GM18499 (cell line): ENCODE results near the gene NPR1.

ENCODE experiments used
- ATAC-seq: cut with Tn5 transposase; IDR thresholded peaks from one replicate; pipeline ENCODE4 v1.9.1; 2021; ENCODE audit warnings: moderate number of reproducible peaks; ENCODE audit not compliant: insufficient read depth, unreplicated experiment

NPR1 gene

GRCh38 chr1:153677718-153678518 is 570 bp upstream of the NPR1 start:
- ATAC-seq, result no peak

DNA sequence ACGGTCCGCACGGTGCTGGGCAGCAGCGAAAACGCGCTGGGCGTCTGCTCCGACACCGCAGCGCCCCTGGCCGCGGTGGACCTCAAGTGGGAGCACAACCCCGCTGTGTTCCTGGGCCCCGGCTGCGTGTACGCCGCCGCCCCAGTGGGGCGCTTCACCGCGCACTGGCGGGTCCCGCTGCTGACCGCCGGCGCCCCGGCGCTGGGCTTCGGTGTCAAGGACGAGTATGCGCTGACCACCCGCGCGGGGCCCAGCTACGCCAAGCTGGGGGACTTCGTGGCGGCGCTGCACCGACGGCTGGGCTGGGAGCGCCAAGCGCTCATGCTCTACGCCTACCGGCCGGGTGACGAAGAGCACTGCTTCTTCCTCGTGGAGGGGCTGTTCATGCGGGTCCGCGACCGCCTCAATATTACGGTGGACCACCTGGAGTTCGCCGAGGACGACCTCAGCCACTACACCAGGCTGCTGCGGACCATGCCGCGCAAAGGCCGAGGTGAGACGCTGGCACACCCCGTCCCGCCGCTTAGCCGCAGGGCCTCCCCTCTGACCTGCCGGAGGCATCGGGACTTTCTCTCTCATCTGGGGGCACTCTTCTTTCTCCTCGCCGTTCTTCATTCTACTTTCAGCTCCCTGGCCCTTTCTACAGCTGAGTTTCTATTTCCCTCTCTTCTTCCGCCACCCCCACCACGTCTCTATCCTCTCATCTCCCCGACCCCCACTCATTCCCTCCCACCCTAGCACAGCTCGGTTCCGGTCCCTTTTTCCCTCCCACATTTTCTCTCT is 1.0 kb downstream of the NPR1 start:
- ATAC-seq, result no peak

DNA sequence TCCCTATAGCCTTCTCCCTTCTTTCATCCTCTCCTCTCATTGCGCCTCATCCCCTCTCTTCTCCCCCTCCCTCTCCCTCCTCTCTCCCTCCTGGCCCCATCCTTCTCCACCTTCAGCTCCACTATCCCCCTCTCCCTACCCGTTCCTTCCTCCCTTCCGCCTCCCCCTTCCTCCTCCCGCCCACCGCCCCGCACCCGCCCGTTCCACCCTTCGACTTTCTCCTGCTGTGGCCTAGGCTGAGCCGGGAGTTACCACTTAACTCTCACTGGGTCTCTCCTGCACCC is 1.6 kb downstream of the NPR1 start:
- no peak for ATAC-seq

GRCh38 chr1:153682730-153683129 is 4.2 kb downstream of the NPR1 start:
- ATAC-seq, result no peak

- ATAC-seq, result no peak
Observed at GRCh38 chr1:153683854-153684253, 5.4 kb downstream of the NPR1 start.

DNA sequence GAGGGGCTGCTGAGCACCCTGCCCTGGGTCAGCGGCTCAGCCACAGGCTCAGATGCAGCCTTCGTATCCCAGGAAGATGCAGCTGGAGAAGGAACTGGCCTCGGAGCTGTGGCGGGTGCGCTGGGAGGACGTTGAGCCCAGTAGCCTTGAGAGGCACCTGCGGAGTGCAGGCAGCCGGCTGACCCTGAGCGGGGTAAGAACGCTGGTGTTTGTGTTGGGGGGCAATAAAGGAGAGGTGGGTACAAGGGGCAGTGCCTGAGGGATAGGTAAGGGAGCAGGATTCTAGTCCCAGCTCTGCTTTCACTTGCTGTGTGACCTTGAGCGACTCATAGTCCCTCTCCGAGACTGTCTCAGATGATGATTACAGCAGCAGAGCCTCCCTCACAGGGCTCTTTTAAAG is 6.4 kb downstream of the NPR1 start:
- no peak for ATAC-seq

DNA sequence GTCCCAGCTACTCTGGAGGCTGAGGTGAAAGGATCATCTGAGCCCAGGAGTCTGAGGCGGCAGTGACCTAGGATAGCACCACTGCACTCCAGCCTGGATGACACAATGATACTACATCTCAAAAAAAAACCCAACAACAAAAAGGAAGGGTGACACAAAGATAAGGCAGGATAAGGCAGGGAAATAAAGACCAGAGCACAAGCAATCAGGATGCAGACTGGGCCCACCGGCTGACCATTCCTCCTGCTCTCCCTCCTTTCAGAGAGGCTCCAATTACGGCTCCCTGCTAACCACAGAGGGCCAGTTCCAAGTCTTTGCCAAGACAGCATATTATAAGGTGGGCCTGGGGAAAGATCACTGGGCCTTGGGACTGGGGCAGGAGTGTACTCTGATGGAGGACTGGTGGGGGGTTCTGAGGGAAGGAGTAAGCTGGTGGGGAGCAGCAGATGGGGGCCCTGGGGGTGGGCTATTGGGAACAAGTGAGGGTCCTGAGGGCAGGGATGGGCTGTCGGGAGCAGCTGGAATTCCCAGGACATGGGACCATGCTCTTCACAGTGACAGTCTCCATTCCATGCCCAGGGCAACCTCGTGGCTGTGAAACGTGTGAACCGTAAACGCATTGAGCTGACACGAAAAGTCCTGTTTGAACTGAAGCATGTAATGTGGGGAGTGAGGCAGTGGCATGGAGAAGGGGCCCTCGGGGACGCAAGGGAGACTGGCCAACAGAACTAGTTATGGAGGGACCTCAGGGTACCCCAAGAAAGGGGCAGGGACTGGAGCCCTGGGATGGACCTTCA is 7.3 kb downstream of the NPR1 start:
- no peak for ATAC-seq

GRCh38 chr1:153687346-153688125 is 9.0 kb downstream of the NPR1 start:
- no peak for ATAC-seq

GRCh38 chr1:153688276-153688675 is 9.8 kb downstream of the NPR1 start:
- ATAC-seq, result no peak

DNA sequence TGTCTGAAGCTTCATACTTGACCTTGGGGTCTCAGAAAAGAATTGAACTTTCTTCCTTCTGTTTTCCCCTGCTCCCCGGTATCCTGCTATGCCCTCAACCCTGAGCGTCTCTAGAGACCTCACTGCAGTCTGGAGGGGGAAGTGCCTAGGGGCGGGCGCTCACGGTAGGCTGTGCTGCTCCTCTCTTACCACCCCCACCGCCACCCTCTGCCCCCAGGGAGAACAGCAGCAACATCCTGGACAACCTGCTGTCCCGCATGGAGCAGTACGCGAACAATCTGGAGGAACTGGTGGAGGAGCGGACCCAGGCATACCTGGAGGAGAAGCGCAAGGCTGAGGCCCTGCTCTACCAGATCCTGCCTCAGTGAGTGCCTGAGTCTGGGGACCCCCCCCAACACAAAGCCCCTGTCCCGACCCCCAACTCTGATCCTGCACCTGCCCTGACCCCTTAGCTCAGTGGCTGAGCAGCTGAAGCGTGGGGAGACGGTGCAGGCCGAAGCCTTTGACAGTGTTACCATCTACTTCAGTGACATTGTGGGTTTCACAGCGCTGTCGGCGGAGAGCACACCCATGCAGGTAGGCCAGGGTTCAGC is 10.3 kb downstream of the NPR1 start:
- ATAC-seq, result no peak

- ATAC-seq, result no peak
Observed at GRCh38 chr1:153693466-153693865, 15.0 kb downstream of the NPR1 start.

GRCh38 chr1:153696741-153697140 is 18.3 kb downstream of the NPR1 start:
- ATAC-seq, result no peak

GRCh38 chr1:153697191-153698019 is 18.9 kb downstream of the NPR1 start:
- ATAC-seq, result no peak

- ATAC-seq, result no peak
Observed at GRCh38 chr1:153698020-153698922, 19.8 kb downstream of the NPR1 start.

DNA sequence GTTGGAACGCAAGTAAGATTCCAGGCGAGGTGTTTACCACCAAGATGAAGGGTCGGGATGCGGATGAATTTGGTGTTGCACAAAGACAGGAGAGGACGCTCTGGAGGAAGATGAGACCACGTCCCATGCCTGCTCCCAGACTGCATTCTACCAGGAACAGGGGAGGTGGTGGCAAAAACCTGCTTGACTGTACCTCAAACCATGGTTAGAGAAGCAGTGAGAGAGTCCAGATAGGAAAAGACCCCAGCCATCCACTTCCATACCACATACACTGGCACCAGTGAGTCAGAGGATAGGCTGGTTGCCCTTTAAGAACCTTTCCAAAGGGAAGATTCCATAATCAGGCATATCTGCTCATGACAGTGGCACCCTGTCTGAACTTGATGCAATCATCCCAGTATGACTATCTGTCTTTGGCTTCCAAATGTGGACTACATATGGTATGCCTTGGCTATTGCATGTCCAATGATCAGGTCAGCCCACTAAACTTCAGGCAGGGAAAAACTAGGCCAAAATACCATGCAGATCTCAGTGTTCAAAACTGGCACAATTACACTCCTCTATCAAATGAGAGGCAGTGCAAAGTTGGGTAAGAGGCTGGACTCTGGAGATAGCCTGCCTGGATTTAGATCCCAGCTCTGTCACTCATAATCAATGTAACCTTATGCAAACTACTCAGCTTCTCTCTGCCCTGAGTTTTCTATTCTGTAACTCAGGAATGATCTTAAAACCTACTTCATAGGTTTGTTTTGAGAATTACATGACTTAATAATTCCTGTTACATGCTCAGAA is 20.6 kb downstream of the NPR1 start:
- ATAC-seq, result no peak

GRCh38 chr1:153699768-153700167 is 21.3 kb downstream of the NPR1 start:
- no peak for ATAC-seq

GRCh38 chr1:153705484-153705883 is 27.0 kb downstream of the NPR1 start:
- ATAC-seq, result no peak
